Raji (cell line): ENCODE measurements around the gene NDUFA1.

Experiments used
- POLR2A ChIP-seq: IDR thresholded peaks from 2 replicates; pipeline ENCODE4 v1.6.1; 2011; ENCODE audit warnings: low read depth, low read length, control low read depth; ENCODE audit not compliant: insufficient read depth

The NDUFA1 gene

DNA sequence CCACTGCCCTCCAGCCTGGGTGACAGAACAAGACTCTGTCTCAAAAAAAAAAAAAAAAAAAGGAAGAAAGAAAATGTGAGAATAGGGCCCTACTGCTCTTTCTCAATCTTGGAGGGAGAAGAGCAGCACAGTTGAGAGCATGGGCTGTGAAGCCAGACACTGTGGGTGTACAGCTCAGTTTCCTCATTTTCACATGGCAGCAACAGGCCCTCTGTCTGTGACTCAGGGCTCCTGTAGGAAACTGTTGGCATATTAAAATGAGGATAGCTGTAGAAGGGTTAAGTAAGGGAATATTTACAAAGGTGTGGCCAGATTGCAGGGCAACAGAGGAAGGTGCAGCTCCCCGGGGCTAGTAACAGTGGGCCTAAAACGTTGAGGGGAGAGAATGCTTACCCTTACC lies 27.5 kb downstream of the NDUFA1 start:
- no peak for TF ChIP-seq POLR2A

DNA sequence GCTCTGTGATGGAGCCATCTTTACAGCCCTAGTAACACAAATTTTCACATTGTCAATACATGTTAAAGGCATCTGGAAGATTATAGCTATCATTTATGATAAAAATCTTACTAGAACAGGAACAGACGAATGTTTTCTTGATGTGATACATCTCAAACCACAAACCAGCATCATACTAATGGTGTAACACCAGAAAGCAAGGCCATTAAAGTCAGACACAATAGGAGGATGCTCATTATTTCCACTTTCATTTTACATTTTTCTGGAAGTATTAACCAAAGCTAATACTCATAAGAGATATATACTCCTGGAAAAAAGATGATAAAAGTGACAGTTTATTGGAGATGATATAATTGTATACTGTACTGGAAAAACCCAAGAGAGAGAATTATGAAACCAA lies 29.3 kb downstream of the NDUFA1 start:
- no peak for TF ChIP-seq POLR2A

DNA sequence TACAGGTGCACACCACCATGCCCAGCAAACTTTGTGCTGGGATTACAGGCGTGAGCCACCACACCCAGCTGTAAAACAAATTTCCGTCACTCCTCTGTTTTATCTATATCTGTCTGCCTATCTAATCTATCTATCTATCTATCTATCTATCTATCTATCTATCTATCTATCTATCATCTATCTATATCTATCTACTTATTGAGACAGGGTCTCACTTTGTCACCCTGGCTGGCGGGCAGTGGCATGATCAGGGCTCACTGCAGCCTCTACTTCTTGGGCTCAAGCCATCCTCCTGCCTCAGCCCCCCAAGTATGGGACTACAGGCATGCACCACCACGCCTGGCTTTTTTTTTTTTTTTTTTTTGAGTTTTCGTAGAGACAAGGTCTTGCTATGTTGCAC lies 44.7 kb downstream of the NDUFA1 start:
- no peak for TF ChIP-seq POLR2A

DNA sequence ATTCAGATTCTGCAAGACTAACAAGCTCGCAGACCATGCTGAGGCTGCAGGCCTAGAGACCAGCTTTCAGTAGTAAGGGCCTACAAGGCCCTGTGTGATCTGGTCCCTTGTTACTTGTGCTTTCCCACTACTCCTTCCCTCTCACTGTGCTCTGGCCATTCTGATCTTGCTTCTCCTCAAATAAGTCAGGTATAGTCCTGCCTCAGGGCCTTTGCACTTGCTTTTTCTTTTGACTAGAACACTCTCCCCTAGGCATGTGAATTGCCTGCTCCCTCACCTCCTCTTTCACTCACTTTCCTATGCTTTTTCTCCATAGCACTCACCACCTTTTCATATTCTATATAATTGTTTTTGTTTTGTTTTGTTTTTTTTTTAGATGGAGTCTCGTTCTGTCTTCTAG lies 46.2 kb downstream of the NDUFA1 start:
- TF ChIP-seq POLR2A, result no peak

DNA sequence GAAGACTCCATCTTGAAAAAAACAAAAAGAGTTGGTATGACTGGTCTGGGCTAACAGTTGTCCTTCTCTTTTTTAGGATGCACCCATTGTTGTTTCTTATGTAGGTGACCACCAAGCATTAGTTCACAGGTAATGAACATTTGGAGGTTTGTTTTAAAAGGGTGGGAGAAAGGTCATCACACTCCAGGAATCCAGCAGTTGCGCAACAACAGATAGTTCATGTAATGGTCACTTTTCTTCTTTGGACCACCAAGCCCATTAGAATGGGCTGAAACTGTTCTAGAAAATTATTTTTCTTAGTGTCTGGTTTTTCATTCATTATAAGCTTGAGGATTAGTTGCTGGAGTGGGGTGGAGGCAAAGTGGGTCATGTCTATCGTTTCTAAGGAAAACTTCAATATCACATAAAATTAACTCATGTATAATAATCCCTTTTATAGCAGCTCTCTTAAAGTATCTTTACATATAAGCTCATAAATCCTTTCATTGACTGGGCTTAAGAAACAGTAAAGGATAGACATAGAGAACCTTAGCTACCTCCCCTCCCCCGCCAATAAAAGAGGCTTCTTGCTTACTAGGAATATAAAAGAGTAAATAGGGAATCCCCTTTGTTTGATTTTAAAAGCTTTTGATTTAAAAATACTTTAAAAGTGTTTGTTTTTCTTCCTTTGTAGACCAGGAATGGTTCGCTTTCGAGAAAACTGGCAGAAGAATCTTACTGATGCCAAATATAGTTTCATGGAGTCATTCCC lies 48.4 kb downstream of the NDUFA1 start:
- TF ChIP-seq POLR2A, result no peak
